HEK293 (cell line): Measurements from ENCODE around the gene TLE3.

Experiments
- GFI1B ChIP-seq: fragments of 450-650 bp; formaldehyde crosslinking; IDR thresholded peaks from 2 replicates; pipeline ENCODE4 v1.5.1; 2016; ENCODE audit warnings: missing biosample characterization, missing genetic modification characterization
- ZFP69B ChIP-seq: fragments of 450-650 bp; formaldehyde crosslinking; IDR thresholded peaks from 2 replicates; pipeline ENCODE4 v1.5.1; 2016; ENCODE audit warnings: missing biosample characterization, missing genetic modification characterization
- ZNF211 ChIP-seq: fragments of 450-650 bp; formaldehyde crosslinking; IDR thresholded peaks from 2 replicates; pipeline ENCODE4 v1.5.1; 2016; ENCODE audit warnings: low read depth, missing biosample characterization, missing genetic modification characterization
- ZNF274 ChIP-seq, 2 experiments: fragments of 200-500 bp in 1 of 2; fragments of 450-650 bp in 1 of 2; sonication (Bioruptor generic) in 1 of 2; formaldehyde crosslinking in 1 of 2; IDR thresholded peaks; 2 replicates each; pipeline versions ENCODE4 v1.5.1 to v1.6.1; 2014 to 2016; ENCODE audit warnings: borderline replicate concordance in 1 of 2, inconsistent platforms in 1 of 2, low read length in 1 of 2, missing biosample characterization in 1 of 2, missing genetic modification characterization in 1 of 2
- TF ChIP-seq, protein P1 (sequence below): fragments of 450-650 bp; formaldehyde crosslinking; conservative IDR thresholded peaks from 2 replicates; pipeline ENCODE4 v1.5.1; 2016; ENCODE audit warnings: low read depth, missing biosample characterization, missing genetic modification characterization
- TF ChIP-seq, protein P2 (sequence below): fragments of 450-650 bp; formaldehyde crosslinking; IDR thresholded peaks from 2 replicates; pipeline ENCODE4 v1.5.1; 2016; ENCODE audit warnings: missing biosample characterization, missing genetic modification characterization
- TF ChIP-seq, protein P3 (sequence below): fragments of 450-650 bp; formaldehyde crosslinking; IDR thresholded peaks from 2 replicates; pipeline ENCODE4 v1.5.1; 2016; ENCODE audit warnings: missing biosample characterization, missing genetic modification characterization

DNA sequence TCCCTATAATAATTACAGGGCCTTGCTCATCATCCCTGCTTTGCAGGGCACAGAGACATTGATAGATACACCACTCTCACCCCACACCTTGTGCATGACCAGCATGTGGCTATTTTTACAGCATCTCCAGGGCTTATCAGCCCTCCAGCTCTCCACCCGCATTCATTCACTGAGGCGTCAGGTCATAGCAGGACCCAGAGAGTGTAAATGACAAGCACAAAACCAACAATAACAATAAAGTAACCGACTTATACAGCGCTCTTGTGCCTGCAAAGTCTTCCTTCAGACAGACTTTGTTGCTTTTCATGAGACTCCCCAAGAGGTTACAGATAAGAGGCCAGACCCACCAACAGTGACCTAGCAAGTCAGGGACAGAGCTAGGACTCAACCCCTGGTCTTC, 80.7 kb downstream of the TLE3 start:
- TF ChIP-seq, protein P1, sequence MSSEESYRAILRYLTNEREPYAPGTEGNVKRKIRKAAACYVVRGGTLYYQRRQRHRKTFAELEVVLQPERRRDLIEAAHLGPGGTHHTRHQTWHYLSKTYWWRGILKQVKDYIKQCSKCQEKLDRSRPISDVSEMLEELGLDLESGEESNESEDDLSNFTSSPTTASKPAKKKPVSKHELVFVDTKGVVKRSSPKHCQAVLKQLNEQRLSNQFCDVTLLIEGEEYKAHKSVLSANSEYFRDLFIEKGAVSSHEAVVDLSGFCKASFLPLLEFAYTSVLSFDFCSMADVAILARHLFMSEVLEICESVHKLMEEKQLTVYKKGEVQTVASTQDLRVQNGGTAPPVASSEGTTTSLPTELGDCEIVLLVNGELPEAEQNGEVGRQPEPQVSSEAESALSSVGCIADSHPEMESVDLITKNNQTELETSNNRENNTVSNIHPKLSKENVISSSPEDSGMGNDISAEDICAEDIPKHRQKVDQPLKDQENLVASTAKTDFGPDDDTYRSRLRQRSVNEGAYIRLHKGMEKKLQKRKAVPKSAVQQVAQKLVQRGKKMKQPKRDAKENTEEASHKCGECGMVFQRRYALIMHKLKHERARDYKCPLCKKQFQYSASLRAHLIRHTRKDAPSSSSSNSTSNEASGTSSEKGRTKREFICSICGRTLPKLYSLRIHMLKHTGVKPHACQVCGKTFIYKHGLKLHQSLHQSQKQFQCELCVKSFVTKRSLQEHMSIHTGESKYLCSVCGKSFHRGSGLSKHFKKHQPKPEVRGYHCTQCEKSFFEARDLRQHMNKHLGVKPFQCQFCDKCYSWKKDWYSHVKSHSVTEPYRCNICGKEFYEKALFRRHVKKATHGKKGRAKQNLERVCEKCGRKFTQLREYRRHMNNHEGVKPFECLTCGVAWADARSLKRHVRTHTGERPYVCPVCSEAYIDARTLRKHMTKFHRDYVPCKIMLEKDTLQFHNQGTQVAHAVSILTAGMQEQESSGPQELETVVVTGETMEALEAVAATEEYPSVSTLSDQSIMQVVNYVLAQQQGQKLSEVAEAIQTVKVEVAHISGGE = no peak
- no peak for TF ChIP-seq ZNF274 (IDR thresholded peaks at IDR 0.05; ENCODE audit: low read length)
- no peak for TF ChIP-seq ZNF274 (tag by site-specific recombination; IDR thresholded peaks at IDR 0.05; ENCODE audit: borderline replicate concordance)
- TF ChIP-seq, protein P2, sequence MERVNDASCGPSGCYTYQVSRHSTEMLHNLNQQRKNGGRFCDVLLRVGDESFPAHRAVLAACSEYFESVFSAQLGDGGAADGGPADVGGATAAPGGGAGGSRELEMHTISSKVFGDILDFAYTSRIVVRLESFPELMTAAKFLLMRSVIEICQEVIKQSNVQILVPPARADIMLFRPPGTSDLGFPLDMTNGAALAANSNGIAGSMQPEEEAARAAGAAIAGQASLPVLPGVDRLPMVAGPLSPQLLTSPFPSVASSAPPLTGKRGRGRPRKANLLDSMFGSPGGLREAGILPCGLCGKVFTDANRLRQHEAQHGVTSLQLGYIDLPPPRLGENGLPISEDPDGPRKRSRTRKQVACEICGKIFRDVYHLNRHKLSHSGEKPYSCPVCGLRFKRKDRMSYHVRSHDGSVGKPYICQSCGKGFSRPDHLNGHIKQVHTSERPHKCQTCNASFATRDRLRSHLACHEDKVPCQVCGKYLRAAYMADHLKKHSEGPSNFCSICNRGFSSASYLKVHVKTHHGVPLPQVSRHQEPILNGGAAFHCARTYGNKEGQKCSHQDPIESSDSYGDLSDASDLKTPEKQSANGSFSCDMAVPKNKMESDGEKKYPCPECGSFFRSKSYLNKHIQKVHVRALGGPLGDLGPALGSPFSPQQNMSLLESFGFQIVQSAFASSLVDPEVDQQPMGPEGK (tag by site-specific recombination) = no peak
- TF ChIP-seq, protein P3, sequence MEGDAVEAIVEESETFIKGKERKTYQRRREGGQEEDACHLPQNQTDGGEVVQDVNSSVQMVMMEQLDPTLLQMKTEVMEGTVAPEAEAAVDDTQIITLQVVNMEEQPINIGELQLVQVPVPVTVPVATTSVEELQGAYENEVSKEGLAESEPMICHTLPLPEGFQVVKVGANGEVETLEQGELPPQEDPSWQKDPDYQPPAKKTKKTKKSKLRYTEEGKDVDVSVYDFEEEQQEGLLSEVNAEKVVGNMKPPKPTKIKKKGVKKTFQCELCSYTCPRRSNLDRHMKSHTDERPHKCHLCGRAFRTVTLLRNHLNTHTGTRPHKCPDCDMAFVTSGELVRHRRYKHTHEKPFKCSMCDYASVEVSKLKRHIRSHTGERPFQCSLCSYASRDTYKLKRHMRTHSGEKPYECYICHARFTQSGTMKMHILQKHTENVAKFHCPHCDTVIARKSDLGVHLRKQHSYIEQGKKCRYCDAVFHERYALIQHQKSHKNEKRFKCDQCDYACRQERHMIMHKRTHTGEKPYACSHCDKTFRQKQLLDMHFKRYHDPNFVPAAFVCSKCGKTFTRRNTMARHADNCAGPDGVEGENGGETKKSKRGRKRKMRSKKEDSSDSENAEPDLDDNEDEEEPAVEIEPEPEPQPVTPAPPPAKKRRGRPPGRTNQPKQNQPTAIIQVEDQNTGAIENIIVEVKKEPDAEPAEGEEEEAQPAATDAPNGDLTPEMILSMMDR (tag by site-specific recombination) = no peak
- no peak for TF ChIP-seq ZNF211 (tag by site-specific recombination)
- TF ChIP-seq ZFP69B = no peak
- TF ChIP-seq GFI1B = no peak
